HepG2 (cell line): ENCODE results near the gene FGFR2. TPM values are rescaled to one million over a fixed set of nuclear protein-coding genes. Genes with fewer than 3 reads are reported as not detected.

Experiments
- ATAC-seq: fragments of 200-7000 bp; cut with Tn5 transposase; 3 replicates; pipeline ENCODE4 v1.9.1; 2020; ENCODE audit warnings: mild to moderate bottlenecking, moderate library complexity
- BruUV-seq: library from RNA; stranded (reverse); fragments of 400-500 nt; replicated peaks from 2 replicates; lab custom pipeline; 2021; lab: Mats Ljungman, UMichigan
- CTCF ChIA-PET: fragments of 300-600 bp; formaldehyde crosslinking; extraction: SDS; loops from one replicate; lab custom pipeline; 2021; ENCODE audit warnings: low total read pairs, inconsistent platforms, low intra/inter-chr PET ratio; lab: Yijun Ruan, JAX
- POLR2A ChIA-PET: fragments of 350-600 bp; sonication (Branson Sonifier 250); formaldehyde crosslinking; loops from one replicate; lab custom pipeline; 2020; ENCODE audit warnings: antibody characterized with exemption, inconsistent platforms; lab: Yijun Ruan, JAX
- DNase-seq: peaks from one replicate; pipeline ENCODE4 v3.0.0-alpha.2; 2015; ENCODE audit warnings: low spot score
- FAIRE-seq: peaks from 3 replicates; lab custom pipeline; 2011; peaks lifted over from hg19 to GRCh38; lab: Jason Lieb, UNC
- H2AFZ ChIP-seq: one replicate; pipeline ENCODE4 v1.6.1; 2011; ENCODE audit warnings: low read length, inconsistent platforms
- H3K27ac ChIP-seq: fragments of 300-600 bp; 3 replicates; pipeline ENCODE4 v1.8.0; 2011; ENCODE audit warnings: mixed run types, mild to moderate bottlenecking, mixed read lengths, low read length, inconsistent platforms; ENCODE audit not compliant: insufficient read depth; ENCODE audit errors: extremely low read length
- H3K27me3 ChIP-seq, 2 experiments: fragments of 200-600 bp in 1 of 2; 2 replicates in 1 of 2; 3 replicates in 1 of 2; pipeline versions ENCODE4 v1.6.0 to v1.8.0; 2011; ENCODE audit warnings: low read length in 2 of 2, mild to moderate bottlenecking in 2 of 2, moderate library complexity in 2 of 2, inconsistent platforms in 1 of 2; ENCODE audit not compliant: insufficient read depth in 2 of 2, control insufficient read depth in 1 of 2
- H3K36me3 ChIP-seq, 2 experiments: fragments of 200-600 bp in 1 of 2; replicated peaks in 1 of 2; 2 replicates in 1 of 2; 3 replicates in 1 of 2; pipeline versions ENCODE4 v1.5.1 to v1.8.0; 2011; ENCODE audit warnings: low read length in 2 of 2, inconsistent platforms in 1 of 2; ENCODE audit not compliant: insufficient read depth in 2 of 2, control insufficient read depth in 1 of 2
- H3K4me1 ChIP-seq: 2 replicates; pipeline ENCODE4 v1.5.1; 2012; ENCODE audit warnings: low read length, inconsistent platforms; ENCODE audit not compliant: insufficient read depth
- H3K4me2 ChIP-seq: 2 replicates; pipeline ENCODE4 v1.6.0; 2011; ENCODE audit warnings: low read depth, low read length, inconsistent platforms
- H3K4me3 ChIP-seq, 3 experiments: fragments of 200-600 bp in 1 of 3; sonication (generic), shearing (Covaris generic) in 1 of 3; replicated peaks in 1 of 3; 2 replicates each; pipeline ENCODE4 v1.5.1; 2011 to 2016; ENCODE audit warnings: low read length in 3 of 3, inconsistent platforms in 2 of 3, low read depth in 2 of 3, mild to moderate bottlenecking in 2 of 3, control low read depth in 1 of 3, mixed read lengths in 1 of 3; ENCODE audit not compliant: insufficient read depth in 1 of 3
- H3K79me2 ChIP-seq: one replicate; pipeline ENCODE4 v1.6.1; 2011; ENCODE audit warnings: low read length, inconsistent platforms; ENCODE audit not compliant: insufficient read depth
- H3K9ac ChIP-seq: 2 replicates; pipeline ENCODE4 v1.6.0; 2011; ENCODE audit warnings: mild to moderate bottlenecking, low read depth, low read length, inconsistent platforms; ENCODE audit not compliant: insufficient read depth
- H3K9me3 ChIP-seq: 2 replicates; pipeline ENCODE4 v1.5.1; 2012; ENCODE audit warnings: mild to moderate bottlenecking, low read length
- H4K20me1 ChIP-seq: 2 replicates; pipeline ENCODE4 v1.6.0; 2011; ENCODE audit warnings: inconsistent platforms, mild to moderate bottlenecking, low read length, moderate library complexity; ENCODE audit not compliant: insufficient read depth
- CBX2 ChIP-seq, 2 experiments: fragments of 200-600 bp in 1 of 2; sonication (generic); formaldehyde crosslinking in 1 of 2; IDR thresholded peaks; 2 replicates each; pipeline versions ENCODE4 v1.7.0 to v1.8.1; 2018 to 2022; ENCODE audit warnings: low read depth in 2 of 2, low read length in 1 of 2, mild to moderate bottlenecking in 1 of 2, missing genetic modification reagents in 1 of 2
- FOXA1 ChIP-seq, 2 experiments: fragments of 450-650 bp in 1 of 2; sonication (generic) in 1 of 2; formaldehyde crosslinking in 1 of 2; IDR thresholded peaks; 2 replicates each; pipeline versions ENCODE4 v1.4.0 to v1.6.1; 2016 to 2020; ENCODE audit warnings: missing genetic modification reagents in 1 of 2
- KLF12 ChIP-seq: sonication (generic); formaldehyde crosslinking; IDR thresholded peaks from 2 replicates; pipeline ENCODE4 v1.4.0; 2020; ENCODE audit warnings: missing genetic modification reagents, borderline replicate concordance
- PTBP1 ChIP-seq: fragments of 200-400 bp; formaldehyde crosslinking; IDR thresholded peaks from 2 replicates; pipeline ENCODE4 v1.6.1; 2018; ENCODE audit warnings: low read length, low read depth; ENCODE audit not compliant: poor library complexity, severe bottlenecking
- SNAI1 ChIP-seq: sonication (generic); formaldehyde crosslinking; IDR thresholded peaks from 2 replicates; pipeline ENCODE4 v1.5.0; 2020; ENCODE audit warnings: mild to moderate bottlenecking, missing genetic modification reagents, borderline replicate concordance
- ZNF235 ChIP-seq: sonication (generic); formaldehyde crosslinking; IDR thresholded peaks from 2 replicates; pipeline ENCODE4 v1.8.1; 2023; ENCODE audit warnings: mild to moderate bottlenecking, missing genetic modification reagents, borderline replicate concordance
- ZNF343 ChIP-seq: sonication (generic); formaldehyde crosslinking; IDR thresholded peaks from 2 replicates; pipeline ENCODE4 v1.4.0; 2020; ENCODE audit warnings: mild to moderate bottlenecking, missing genetic modification reagents
- ZNF709 ChIP-seq: sonication (generic); formaldehyde crosslinking; IDR thresholded peaks from 2 replicates; pipeline ENCODE4 v1.5.0; 2020; ENCODE audit warnings: mild to moderate bottlenecking, missing genetic modification reagents
- ZNF790 ChIP-seq: sonication (generic); formaldehyde crosslinking; IDR thresholded peaks from 2 replicates; pipeline ENCODE4 v1.8.0; 2022; ENCODE audit warnings: missing genetic modification reagents, mild to moderate bottlenecking, borderline replicate concordance
- WGBS: methylation state at CpG from one replicate; pipeline ENCODE4 v1.1.6; 2017; ENCODE audit warnings: low lambda C conversion rate; 5-methylcytosine and 5-hydroxymethylcytosine counted together
- in situ Hi-C: cut with HindIII; loops from 2 replicates; pipeline ENCODE4 v1.10.0; 2017; ENCODE audit warnings: low pct_unique_long_range_greater_than_20kb; ENCODE audit not compliant: extremely low pct_ligation_motif_present
- intact Hi-C: fragments of 100-400 bp; cut with micrococcal nuclease; formaldehyde crosslinking; loops from one replicate; pipeline ENCODE4 v1.10.0; 2022; ENCODE audit not compliant: unreplicated experiment
- polyA plus RNA-seq, 8 experiments: library from polyadenylated mRNA; depleted of rRNA in 3 of 8; stranded (reverse) in 7 of 8; unstranded in 1 of 8; fragments of >200 nt; fragmentation: Illumina TruSeq in 4 of 8; extraction: Trizol in 4 of 8; gene quantifications; 2 replicates each; pipeline versions ENCODE4 v1.2.1 to v1.2.3, GENCODE V29; 2011 to 2016; ENCODE audit warnings: low read depth in 4 of 8, missing spikeins in 1 of 8, mixed read lengths in 1 of 8; ENCODE audit not compliant: insufficient read depth in 1 of 8
- total RNA-seq, 5 experiments: library from RNA; depleted of rRNA; stranded (reverse); fragments of >200 nt; fragmentation: Illumina TruSeq; extraction: Trizol; gene quantifications; 2 replicates each; pipeline ENCODE4 v1.2.3, GENCODE V29; 2016; ENCODE audit warnings: low read depth in 1 of 5
- TF ChIP-seq, protein P1 (sequence below), 2 experiments: sonication (generic) in 1 of 2; formaldehyde crosslinking in 1 of 2; IDR thresholded peaks; 2 replicates each; pipeline versions ENCODE4 v1.4.0 to v1.6.1; 2016 to 2020; ENCODE audit warnings: borderline replicate concordance in 1 of 2, low read depth in 1 of 2, mild to moderate bottlenecking in 1 of 2, missing genetic modification reagents in 1 of 2
- TF ChIP-seq, protein P2 (sequence below): sonication (generic); formaldehyde crosslinking; IDR thresholded peaks from 2 replicates; pipeline ENCODE4 v1.4.0; 2020; ENCODE audit warnings: missing genetic modification reagents, borderline replicate concordance

Gene FGFR2
- total and polyA plus RNA-seq, 2 of the 13 experiments (the other 11 are each of a cell fraction or from before 2014, with no cell fraction given): 1.6 to 2.6 TPM

GRCh38 chr10:121452581-121452980 is 145.7 kb downstream of the FGFR2 start (continued):
- TF ChIP-seq, protein P1, sequence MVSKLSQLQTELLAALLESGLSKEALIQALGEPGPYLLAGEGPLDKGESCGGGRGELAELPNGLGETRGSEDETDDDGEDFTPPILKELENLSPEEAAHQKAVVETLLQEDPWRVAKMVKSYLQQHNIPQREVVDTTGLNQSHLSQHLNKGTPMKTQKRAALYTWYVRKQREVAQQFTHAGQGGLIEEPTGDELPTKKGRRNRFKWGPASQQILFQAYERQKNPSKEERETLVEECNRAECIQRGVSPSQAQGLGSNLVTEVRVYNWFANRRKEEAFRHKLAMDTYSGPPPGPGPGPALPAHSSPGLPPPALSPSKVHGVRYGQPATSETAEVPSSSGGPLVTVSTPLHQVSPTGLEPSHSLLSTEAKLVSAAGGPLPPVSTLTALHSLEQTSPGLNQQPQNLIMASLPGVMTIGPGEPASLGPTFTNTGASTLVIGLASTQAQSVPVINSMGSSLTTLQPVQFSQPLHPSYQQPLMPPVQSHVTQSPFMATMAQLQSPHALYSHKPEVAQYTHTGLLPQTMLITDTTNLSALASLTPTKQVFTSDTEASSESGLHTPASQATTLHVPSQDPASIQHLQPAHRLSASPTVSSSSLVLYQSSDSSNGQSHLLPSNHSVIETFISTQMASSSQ (IDR thresholded peaks at IDR 0.05; ENCODE audit: low read depth): no peak
- TF ChIP-seq, protein P1 (CRISPR knock-in tag; IDR thresholded peaks at IDR 0.05; ENCODE audit: borderline replicate concordance): no peak
- no peak for TF ChIP-seq KLF12
- TF ChIP-seq ZNF790: no peak
- TF ChIP-seq ZNF343 (CRISPR knock-in tag): no peak
- no peak for TF ChIP-seq PTBP1
- no peak for TF ChIP-seq SNAI1 (CRISPR knock-in tag)
- no peak for TF ChIP-seq ZNF235 (CRISPR knock-in tag)
- TF ChIP-seq ZNF709 (CRISPR knock-in tag): no peak
- TF ChIP-seq FOXA1 (IDR thresholded peaks at IDR 0.05): no peak
- no peak for TF ChIP-seq FOXA1 (CRISPR knock-in tag; IDR thresholded peaks at IDR 0.05)

GRCh38 chr10:121450247-121450646 is 148.0 kb downstream of the FGFR2 start:
- 82% methylated on average over 3 of the region's 6 CpGs for WGBS
- H4K20me1 ChIP-seq: no peaks in the 10 kb centered on the region
- FAIRE-seq (no peak), DNase-seq (no peak), ATAC-seq (no peak)
- H3K4me1 ChIP-seq: no peaks in the 10 kb centered on the region
- ChIA-PET CTCF (no interaction called here), POLR2A (no interaction called here)
- no peaks in the 10 kb centered on the region for H3K9me3 ChIP-seq
- intact Hi-C loops: no loop called here
- no peaks in the 10 kb centered on the region for H3K36me3 ChIP-seq
- no peaks in the 10 kb centered on the region; a peak in 1 of 5 replicates for H3K27me3 ChIP-seq
- in situ Hi-C loops: no loop called here
- no peak overlapping the region for H3K4me3 ChIP-seq
- no peaks in the 10 kb centered on the region for H3K79me2 ChIP-seq
- no peak overlapping the region for H3K4me2 ChIP-seq
- no peak overlapping the region for H2AFZ ChIP-seq
- no peak overlapping the region for H3K27ac ChIP-seq
- H3K9ac ChIP-seq: no peak overlapping the region
- no TSS peak for BruUV-seq
- TF ChIP-seq CBX2 (IDR thresholded peaks at IDR 0.05; ENCODE audit: low read depth, low read length): no peak
- TF ChIP-seq CBX2 (CRISPR knock-in tag; IDR thresholded peaks at IDR 0.05; ENCODE audit: low read depth): no peak
- TF ChIP-seq, protein P2, sequence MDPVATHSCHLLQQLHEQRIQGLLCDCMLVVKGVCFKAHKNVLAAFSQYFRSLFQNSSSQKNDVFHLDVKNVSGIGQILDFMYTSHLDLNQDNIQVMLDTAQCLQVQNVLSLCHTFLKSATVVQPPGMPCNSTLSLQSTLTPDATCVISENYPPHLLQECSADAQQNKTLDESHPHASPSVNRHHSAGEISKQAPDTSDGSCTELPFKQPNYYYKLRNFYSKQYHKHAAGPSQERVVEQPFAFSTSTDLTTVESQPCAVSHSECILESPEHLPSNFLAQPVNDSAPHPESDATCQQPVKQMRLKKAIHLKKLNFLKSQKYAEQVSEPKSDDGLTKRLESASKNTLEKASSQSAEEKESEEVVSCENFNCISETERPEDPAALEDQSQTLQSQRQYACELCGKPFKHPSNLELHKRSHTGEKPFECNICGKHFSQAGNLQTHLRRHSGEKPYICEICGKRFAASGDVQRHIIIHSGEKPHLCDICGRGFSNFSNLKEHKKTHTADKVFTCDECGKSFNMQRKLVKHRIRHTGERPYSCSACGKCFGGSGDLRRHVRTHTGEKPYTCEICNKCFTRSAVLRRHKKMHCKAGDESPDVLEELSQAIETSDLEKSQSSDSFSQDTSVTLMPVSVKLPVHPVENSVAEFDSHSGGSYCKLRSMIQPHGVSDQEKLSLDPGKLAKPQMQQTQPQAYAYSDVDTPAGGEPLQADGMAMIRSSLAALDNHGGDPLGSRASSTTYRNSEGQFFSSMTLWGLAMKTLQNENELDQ (CRISPR knock-in tag): no peak
